HG03457 (cell line): Measurements from ENCODE around the gene GRIN3A.

ENCODE experiments used
- ATAC-seq: cut with Tn5 transposase; IDR thresholded peaks from one replicate; pipeline ENCODE4 v1.9.1; 2021; ENCODE audit warnings: moderate number of reproducible peaks; ENCODE audit not compliant: unreplicated experiment

GRIN3A gene

GRCh38 chr9:101706261-101706798 lies 32.1 kb downstream of the GRIN3A start:
- no peak for ATAC-seq

- peak; percentile 51 for ATAC-seq
Observed at GRCh38 chr9:101705135-101705661, 33.2 kb downstream of the GRIN3A start.

GRCh38 chr9:101702257-101702656 lies 36.2 kb downstream of the GRIN3A start:
- ATAC-seq = no peak

DNA sequence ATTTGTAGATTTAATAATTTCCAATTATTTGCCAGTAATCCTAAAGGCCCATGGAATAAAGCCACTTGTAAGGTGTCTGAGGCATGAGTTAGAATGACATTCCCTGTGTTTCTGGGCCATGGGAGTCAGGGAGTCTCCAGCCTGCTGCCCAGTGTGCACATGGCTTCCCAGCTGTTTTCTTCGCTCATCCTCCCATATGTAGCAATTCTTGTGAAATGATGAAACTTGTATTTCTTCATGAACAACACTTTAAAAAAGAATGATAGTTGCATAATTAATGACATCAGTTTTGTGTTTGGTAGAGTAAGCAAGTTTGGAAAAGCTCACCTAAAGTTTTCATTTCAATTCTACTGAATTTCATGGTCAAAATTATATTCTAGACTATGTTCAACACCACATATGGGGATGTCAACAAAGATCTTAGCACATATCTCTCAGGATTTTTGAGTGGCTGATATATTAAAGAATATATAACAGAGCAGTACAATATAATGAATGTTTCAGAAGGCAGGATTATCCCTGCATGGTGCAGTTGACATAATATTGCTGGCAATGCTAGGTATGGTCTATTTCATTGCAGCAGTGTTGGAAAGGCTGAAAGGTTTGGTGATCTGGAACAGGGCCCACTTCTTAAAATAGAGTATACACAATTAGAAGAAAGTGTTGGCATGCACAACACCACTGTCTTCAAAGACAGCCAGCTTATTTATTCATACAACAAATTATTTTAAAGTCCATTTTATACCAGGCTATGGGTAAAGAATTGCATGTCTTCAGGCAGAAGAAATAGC lies 44.7 kb downstream of the GRIN3A start:
- ATAC-seq = no peak

GRCh38 chr9:101691657-101692056 lies 46.8 kb downstream of the GRIN3A start:
- no peak for ATAC-seq

- no peak for ATAC-seq
Observed at GRCh38 chr9:101689039-101689438, 49.4 kb downstream of the GRIN3A start.

DNA sequence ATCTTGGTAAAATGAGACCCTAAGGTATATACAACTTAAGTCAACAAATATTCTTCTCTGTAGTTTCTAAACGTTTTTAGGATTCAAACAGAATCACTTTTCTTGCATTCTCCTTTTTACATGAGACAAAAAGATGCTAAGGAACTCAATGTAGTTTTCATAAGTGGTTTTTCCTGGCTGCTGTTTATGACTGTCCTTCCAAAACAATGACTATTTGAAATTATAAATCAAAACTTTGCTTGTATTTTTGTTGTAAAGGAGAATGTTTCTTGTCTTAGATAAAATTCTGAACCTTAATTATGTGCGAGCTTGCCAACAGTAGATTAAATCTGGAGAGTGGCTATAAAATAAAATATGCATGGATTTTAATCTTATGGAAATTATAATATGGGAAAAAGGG lies 53.8 kb downstream of the GRIN3A start:
- ATAC-seq = no peak

- no peak for ATAC-seq
Observed at GRCh38 chr9:101683236-101683635, 55.2 kb downstream of the GRIN3A start.

DNA sequence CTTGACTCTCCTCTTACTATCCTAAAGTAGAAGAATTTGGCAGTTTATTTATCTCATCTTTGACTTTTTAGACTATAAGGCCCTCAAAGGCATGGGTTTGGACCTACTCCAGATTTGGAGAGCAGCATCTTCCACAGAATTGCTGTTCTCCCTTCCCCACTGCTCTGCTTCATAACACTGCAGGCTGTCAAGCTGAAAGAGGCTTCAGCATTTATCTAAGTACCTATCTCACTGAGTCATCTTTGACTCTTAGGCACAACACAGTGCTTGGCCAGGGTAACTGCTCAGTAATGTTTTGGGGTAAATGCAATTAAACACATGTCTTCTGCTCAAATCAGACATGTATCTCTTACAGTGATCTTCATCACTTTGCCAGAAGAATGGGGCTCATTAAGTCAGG lies 60.6 kb downstream of the GRIN3A start:
- ATAC-seq = no peak

DNA sequence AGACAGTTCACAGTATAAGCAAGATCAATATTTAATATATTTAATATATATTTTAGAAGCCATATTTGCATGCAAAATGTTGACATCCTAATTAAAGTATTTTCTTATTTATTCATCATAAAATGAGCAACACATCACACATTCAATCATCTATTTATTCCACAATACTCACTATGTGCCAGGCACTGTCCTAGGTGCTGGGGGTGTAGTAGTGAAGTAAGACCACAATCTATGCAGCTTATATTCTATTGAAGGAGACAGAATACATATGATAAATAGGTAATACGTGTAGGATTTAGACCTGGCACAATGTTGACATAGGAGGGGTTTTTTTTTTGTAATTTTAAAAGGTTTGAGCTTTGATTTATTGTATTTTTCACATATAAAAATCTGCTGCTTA lies 63.1 kb downstream of the GRIN3A start:
- no peak for ATAC-seq

- no peak for ATAC-seq
Observed at GRCh38 chr9:101674165-101674564, 64.3 kb downstream of the GRIN3A start.

GRCh38 chr9:101673642-101674041 lies 64.8 kb downstream of the GRIN3A start:
- ATAC-seq = no peak

DNA sequence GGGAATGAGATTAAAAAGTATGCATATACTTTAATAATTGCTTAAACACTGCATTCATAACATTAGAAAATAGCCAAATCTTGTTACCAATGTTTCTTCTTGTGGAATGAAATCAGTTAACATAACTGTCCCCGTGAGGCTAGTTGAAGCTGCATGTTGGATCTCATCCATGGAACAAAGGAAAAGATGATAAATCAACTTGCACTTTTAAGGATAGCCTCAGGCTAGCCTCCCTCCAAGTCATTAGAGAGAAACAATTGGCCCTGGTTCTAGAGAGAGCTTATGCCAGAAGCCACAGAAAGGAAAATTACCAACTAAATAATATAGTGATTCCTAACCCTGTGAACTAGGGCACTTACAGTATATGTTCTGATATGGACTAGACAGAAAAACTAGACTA lies 66.9 kb downstream of the GRIN3A start:
- no peak for ATAC-seq

DNA sequence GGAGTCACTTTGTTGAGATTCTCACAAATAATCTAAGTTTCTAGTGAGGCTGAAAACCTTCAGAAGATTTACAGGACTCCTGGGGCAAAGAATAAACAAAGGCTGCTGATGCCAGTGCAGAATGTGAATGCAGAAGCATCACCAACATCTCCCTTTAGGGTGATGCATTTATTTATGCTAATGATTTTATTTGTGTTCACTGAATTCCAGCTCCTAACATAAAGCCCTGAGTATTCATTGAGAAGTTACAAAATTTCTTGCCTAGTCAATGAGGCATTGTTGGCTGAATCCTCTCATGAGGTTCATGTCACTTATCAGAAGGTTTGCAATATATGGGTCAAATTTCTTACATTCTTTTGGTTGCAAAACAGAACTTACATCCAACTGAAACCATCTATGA lies 70.0 kb downstream of the GRIN3A start:
- ATAC-seq = no peak

DNA sequence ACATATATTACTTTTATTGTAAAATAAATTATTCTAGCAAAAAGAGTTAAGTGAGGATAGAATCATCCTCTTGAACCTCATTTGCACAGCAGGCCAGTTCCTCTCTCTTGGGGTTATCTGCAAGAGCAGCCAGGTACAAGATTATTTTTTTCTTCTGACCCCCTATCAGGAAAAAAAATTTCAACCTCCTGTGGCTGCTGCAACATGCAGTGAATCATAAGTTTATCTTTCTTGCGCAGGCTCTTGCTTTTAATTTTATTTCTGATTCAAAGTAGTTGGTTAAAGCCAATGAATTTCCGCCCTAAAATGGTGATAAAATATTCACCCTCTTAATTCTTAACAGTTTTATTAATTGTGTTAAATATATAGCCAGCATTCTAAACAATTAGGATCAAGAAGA lies 74.0 kb downstream of the GRIN3A start:
- no peak for ATAC-seq

DNA sequence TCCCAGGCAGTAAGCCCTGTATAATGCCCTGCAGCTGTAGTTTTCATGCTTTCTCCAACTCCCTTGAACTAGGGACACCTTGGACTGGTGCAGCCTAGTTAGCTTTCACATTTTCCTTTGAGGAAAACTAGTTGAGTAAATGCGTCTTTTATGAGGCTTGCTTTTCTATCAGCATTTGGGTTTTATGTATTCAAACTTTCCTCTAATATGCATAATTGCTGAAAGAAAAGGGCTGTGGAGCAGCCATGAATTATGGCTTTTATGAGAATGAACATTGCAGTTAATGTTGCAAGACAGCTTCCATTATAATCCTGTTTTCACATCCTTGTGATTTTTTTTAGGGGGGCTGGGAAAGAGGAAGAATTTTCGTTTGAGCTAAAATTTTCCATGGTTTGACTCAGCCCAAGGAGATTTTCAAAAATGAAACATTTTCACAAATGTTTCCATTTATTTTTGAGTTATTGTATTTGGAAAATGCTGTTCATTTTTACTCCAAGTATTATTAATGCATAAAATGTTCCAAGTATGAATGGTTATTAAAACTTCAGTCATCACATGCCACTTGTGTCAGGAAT lies 85.8 kb downstream of the GRIN3A start:
- ATAC-seq = no peak

- no peak for ATAC-seq
Observed at GRCh38 chr9:101650142-101650541, 88.3 kb downstream of the GRIN3A start.

- no peak for ATAC-seq
Observed at GRCh38 chr9:101648493-101648892, 90.0 kb downstream of the GRIN3A start.

DNA sequence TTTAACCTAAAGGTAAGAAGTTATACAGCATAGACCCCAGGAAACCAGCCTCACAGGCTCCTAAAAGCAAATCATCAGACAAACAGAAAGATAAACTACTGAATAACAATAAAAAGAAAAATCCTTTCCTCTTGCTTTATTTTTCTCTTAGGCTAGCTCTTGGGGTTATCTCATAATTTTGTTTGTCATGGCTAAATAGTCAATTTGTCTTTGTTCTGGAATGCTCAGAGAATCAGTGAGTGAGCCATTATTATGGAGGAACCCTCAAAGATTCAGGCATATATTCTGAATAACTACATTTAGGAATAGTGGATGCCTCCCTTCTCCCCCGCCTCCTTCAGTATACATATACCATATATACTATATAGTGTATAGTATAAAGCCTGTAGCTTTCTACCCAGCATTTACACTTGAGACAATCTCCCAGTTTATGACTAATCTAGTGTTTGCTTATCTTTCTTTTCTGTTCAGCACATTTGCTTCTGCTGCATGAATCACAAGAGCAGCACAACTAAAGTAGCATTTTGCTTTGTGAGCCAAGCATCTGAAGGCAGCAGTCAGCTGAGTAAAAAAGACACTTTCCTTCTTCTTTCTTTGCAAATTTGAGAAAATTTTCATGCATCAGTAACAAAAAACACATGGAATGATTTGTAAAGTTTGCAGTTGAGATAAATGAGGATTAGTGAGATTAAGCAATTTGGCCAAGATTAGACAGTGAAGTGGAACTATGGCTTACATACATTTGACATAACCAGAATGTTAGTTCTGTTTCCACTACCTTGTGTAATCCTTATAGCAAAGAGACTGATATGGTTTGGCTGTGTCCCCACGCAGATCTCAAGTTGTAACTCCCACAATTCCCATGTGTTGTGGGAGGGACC lies 98.4 kb downstream of the GRIN3A start:
- no peak for ATAC-seq

DNA sequence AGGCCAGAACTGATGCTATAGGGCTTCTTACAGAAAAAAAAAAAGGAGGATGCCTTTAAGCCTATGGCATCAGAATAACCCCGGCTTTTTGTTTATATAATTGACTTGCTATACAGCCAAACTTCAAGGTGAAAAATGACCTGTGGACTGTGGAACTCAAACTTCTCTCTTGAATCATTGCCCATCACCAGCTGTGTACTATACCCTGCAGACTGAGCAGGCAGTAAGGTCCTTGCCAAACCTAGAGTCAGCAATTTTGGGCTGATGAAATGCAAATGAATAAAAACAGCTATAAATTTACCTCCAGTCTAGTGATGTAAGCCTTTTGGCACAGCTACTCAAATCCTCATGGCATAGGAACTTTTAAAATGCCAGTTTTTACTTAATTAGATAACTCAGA lies 99.1 kb downstream of the GRIN3A start:
- no peak for ATAC-seq

GRCh38 chr9:101636247-101636646 lies 102.2 kb downstream of the GRIN3A start:
- ATAC-seq = no peak
